ENCODE measurements around the gene GZMB.

DNA sequence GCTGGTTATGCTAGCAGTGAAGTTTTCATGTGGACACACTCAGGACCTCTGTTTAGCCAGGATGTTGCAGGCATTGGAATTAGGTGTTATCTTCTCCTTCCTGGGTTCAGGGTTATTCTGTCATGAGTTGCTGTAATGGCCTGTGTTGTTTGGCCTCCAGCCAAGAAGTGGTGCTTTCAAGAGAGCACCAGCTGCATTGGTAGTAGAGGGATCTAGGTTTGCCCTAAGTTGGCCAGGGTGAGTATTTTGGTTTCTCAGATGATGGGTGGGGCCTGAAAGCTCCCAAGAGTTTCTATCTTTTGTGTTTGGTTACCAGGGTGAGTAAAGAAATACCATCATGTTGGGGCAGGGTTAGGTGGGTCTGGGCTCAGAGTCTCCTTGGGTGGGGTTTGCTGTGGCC, 21.8 kb downstream of the GZMB start:
- TF ChIP-seq, protein P1, sequence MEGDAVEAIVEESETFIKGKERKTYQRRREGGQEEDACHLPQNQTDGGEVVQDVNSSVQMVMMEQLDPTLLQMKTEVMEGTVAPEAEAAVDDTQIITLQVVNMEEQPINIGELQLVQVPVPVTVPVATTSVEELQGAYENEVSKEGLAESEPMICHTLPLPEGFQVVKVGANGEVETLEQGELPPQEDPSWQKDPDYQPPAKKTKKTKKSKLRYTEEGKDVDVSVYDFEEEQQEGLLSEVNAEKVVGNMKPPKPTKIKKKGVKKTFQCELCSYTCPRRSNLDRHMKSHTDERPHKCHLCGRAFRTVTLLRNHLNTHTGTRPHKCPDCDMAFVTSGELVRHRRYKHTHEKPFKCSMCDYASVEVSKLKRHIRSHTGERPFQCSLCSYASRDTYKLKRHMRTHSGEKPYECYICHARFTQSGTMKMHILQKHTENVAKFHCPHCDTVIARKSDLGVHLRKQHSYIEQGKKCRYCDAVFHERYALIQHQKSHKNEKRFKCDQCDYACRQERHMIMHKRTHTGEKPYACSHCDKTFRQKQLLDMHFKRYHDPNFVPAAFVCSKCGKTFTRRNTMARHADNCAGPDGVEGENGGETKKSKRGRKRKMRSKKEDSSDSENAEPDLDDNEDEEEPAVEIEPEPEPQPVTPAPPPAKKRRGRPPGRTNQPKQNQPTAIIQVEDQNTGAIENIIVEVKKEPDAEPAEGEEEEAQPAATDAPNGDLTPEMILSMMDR (IDR thresholded peaks at IDR 0.05; ENCODE audit: low read length): no peak
- TF ChIP-seq EZH2 (IDR thresholded peaks at IDR 0.05; ENCODE audit: borderline replicate concordance, low read length): no peak

Data from OCI-LY1 (cell line).